GM12891 (cell line): Measurements from ENCODE around the gene CST8.

Source experiments
- POLR2A ChIP-seq: IDR thresholded peaks from 2 replicates; pipeline ENCODE4 v1.6.1; 2011; ENCODE audit warnings: low read depth, low read length, control low read depth
- POLR2AphosphoS5 ChIP-seq: IDR thresholded peaks from 2 replicates; pipeline ENCODE4 v1.6.1; 2011; ENCODE audit warnings: low read depth, low read length, control low read depth
- SPI1 ChIP-seq: IDR thresholded peaks from 2 replicates; pipeline ENCODE4 v1.6.1; 2011; ENCODE audit warnings: low read depth, low read length, control low read depth
- TAF1 ChIP-seq: IDR thresholded peaks from 2 replicates; pipeline ENCODE4 v1.6.1; 2011; ENCODE audit warnings: low read depth, low read length, control low read depth

DNA sequence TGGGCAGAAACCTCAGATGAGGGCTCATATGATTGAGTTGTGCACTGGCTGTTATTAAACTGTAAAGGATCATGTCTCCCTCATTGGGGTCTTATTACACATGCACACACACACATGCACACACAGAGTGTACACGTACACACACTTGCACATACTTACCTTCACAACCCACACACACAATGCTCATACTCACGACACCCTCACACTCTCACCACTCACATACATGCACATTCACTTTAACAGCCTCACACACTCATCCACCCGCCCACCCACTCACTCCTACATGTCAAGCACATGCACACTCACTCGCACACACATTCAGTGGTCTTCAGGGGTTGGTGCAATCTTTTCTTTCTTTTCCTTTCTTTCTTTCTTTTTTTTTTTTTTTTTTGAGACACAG is 46.1 kb upstream of the CST8 start:
- TF ChIP-seq POLR2AphosphoS5 (no peak), TAF1 (no peak), SPI1 (no peak), POLR2A (no peak)
